ENCODE data around the gene PRKG1.

GRCh38 chr10:51663086-51663485 is 588.8 kb downstream of the PRKG1 start:
- TF ChIP-seq CTCF (IDR thresholded peaks at IDR 0.05; ENCODE audit: low read depth, low read length, missing input control) (no peak), TAF1 (conservative IDR thresholded peaks at IDR 0.05) (no peak), REST (IDR thresholded peaks at IDR 0.05) (no peak), MAX (IDR thresholded peaks at IDR 0.05) (no peak), RAD21 (IDR thresholded peaks at IDR 0.05) (no peak), ZBTB33 (IDR thresholded peaks at IDR 0.05) (no peak), FOXA1 (IDR thresholded peaks at IDR 0.05) (no peak), YY1 (IDR thresholded peaks at IDR 0.05) (no peak), SP1 (IDR thresholded peaks at IDR 0.05) (no peak), HNF4A (conservative IDR thresholded peaks at IDR 0.05) (no peak)
